H9 (cell line): ENCODE results near the gene CD93. TPM values are rescaled to one million over a fixed set of nuclear protein-coding genes. Genes with fewer than 3 reads are reported as not detected.

ENCODE experiments used
- DNase-seq: peaks from one replicate; pipeline ENCODE4 v3.0.0-alpha.2; 2017
- H2AFZ ChIP-seq: one replicate; pipeline ENCODE4 v1.6.1; 2013; ENCODE audit warnings: mild to moderate bottlenecking, low read length, control low read depth, moderate library complexity
- H2AK5ac ChIP-seq: 2 replicates; pipeline ENCODE4 v1.6.1; 2013; ENCODE audit warnings: low read length, control low read depth, mixed read lengths; ENCODE audit not compliant: insufficient read length
- H2BK120ac ChIP-seq: one replicate; pipeline ENCODE4 v1.6.1; 2013; ENCODE audit warnings: low read depth, mild to moderate bottlenecking, low read length, control low read depth, inconsistent platforms; ENCODE audit not compliant: poor library complexity, severe bottlenecking
- H2BK12ac ChIP-seq: 2 replicates; pipeline ENCODE4 v1.6.1; 2013; ENCODE audit warnings: low read length, control low read depth, mixed read lengths, low read depth; ENCODE audit not compliant: insufficient read length
- H2BK15ac ChIP-seq: 2 replicates; pipeline ENCODE4 v1.6.1; 2013; ENCODE audit warnings: low read depth, low read length, control low read depth
- H2BK20ac ChIP-seq: one replicate; pipeline ENCODE4 v1.6.1; 2013; ENCODE audit warnings: low read depth, mild to moderate bottlenecking, low read length, control low read depth, inconsistent platforms; ENCODE audit not compliant: poor library complexity, severe bottlenecking
- H2BK5ac ChIP-seq: 2 replicates; pipeline ENCODE4 v1.6.1; 2013; ENCODE audit warnings: low read length, control low read depth, mixed read lengths; ENCODE audit not compliant: insufficient read length
- H3K14ac ChIP-seq: 2 replicates; pipeline ENCODE4 v1.6.1; 2013; ENCODE audit warnings: low read length, control low read depth; ENCODE audit not compliant: insufficient read depth
- H3K18ac ChIP-seq: 2 replicates; pipeline ENCODE4 v1.6.1; 2013; ENCODE audit warnings: low read depth, mild to moderate bottlenecking, mixed read lengths, low read length, control low read depth; ENCODE audit not compliant: insufficient read length
- H3K23ac ChIP-seq: 2 replicates; pipeline ENCODE4 v1.6.1; 2013; ENCODE audit warnings: low read length, control low read depth, mixed read lengths, low read depth; ENCODE audit not compliant: insufficient read length
- H3K23me2 ChIP-seq: 2 replicates; pipeline ENCODE4 v1.6.1; 2013; ENCODE audit warnings: low read depth, mild to moderate bottlenecking, mixed read lengths, low read length, control low read depth; ENCODE audit not compliant: insufficient read length, poor library complexity, severe bottlenecking
- H3K27ac ChIP-seq: 2 replicates; pipeline ENCODE4 v1.5.1; 2013; ENCODE audit warnings: low read length, control low read depth, mixed read lengths, low read depth; ENCODE audit not compliant: insufficient read length
- H3K27me3 ChIP-seq: 2 replicates; pipeline ENCODE4 v1.6.1; 2013; ENCODE audit warnings: low read length, control low read depth, inconsistent platforms; ENCODE audit not compliant: insufficient read depth
- H3K4ac ChIP-seq: 2 replicates; pipeline ENCODE4 v1.6.1; 2013; ENCODE audit warnings: low read depth, mild to moderate bottlenecking, control low read depth, inconsistent platforms, low read length, moderate library complexity
- H3K4me1 ChIP-seq: 2 replicates; pipeline ENCODE4 v1.6.1; 2013; ENCODE audit warnings: low read length, control low read depth, inconsistent platforms; ENCODE audit not compliant: insufficient read depth
- H3K4me2 ChIP-seq: 2 replicates; pipeline ENCODE4 v1.6.1; 2013; ENCODE audit warnings: low read length, control low read depth, mixed read lengths; ENCODE audit not compliant: insufficient read length, insufficient read depth
- H3K56ac ChIP-seq: 2 replicates; pipeline ENCODE4 v1.6.1; 2013; ENCODE audit warnings: low read depth, mild to moderate bottlenecking, mixed read lengths, low read length, control low read depth; ENCODE audit not compliant: insufficient read length
- H3K79me1 ChIP-seq: 2 replicates; pipeline ENCODE4 v1.6.1; 2013; ENCODE audit warnings: low read depth, mild to moderate bottlenecking, moderate library complexity, low read length, control low read depth, inconsistent platforms; ENCODE audit not compliant: insufficient read depth, poor library complexity, severe bottlenecking
- H3K79me2 ChIP-seq: 2 replicates; pipeline ENCODE4 v1.6.1; 2013; ENCODE audit warnings: low read length, control low read depth, inconsistent platforms; ENCODE audit not compliant: insufficient read depth
- H3K9ac ChIP-seq: 2 replicates; pipeline ENCODE4 v1.6.1; 2013; ENCODE audit warnings: low read length, control low read depth, mixed read lengths; ENCODE audit not compliant: insufficient read length; ENCODE audit errors: extremely low read depth
- H3K9me3 ChIP-seq: one replicate; pipeline ENCODE4 v1.6.1; 2013; ENCODE audit warnings: low read depth, low read length, inconsistent platforms; ENCODE audit not compliant: control insufficient read depth
- H3T11ph ChIP-seq: one replicate; pipeline ENCODE4 v1.6.1; 2013; ENCODE audit warnings: mild to moderate bottlenecking, low read length, control low read depth, inconsistent platforms
- H4K20me1 ChIP-seq: one replicate; pipeline ENCODE4 v1.6.1; 2013; ENCODE audit not compliant: control insufficient read depth, insufficient read length, insufficient read depth
- H4K5ac ChIP-seq: 2 replicates; pipeline ENCODE4 v1.6.1; 2013; ENCODE audit warnings: low read depth, mild to moderate bottlenecking, mixed read lengths, low read length, control low read depth; ENCODE audit not compliant: insufficient read length
- H4K8ac ChIP-seq: replicated peaks from 2 replicates; pipeline ENCODE4 v1.6.1; 2013; ENCODE audit warnings: low read length, control low read depth, mixed read lengths, low read depth; ENCODE audit not compliant: insufficient read length
- H4K91ac ChIP-seq: 2 replicates; pipeline ENCODE4 v1.6.1; 2013; ENCODE audit warnings: low read depth, mild to moderate bottlenecking, moderate library complexity, mixed read lengths, low read length, control low read depth; ENCODE audit not compliant: insufficient read length
- H3K27ac Mint-ChIP-seq, 3 experiments: 2 replicates in 2 of 3; 3 replicates in 1 of 3; pipeline ENCODE4 v1.8.0; 2020 to 2021; ENCODE audit warnings: mixed read lengths in 3 of 3, mild to moderate bottlenecking in 1 of 3, moderate library complexity in 1 of 3
- H3K27me3 Mint-ChIP-seq: 2 replicates; pipeline ENCODE4 v1.8.0; 2021; ENCODE audit warnings: low read depth, mild to moderate bottlenecking, moderate library complexity, mixed read lengths
- H3K36me3 Mint-ChIP-seq, 3 experiments: 2 replicates in 2 of 3; 3 replicates in 1 of 3; pipeline ENCODE4 v1.8.0; 2020 to 2021; ENCODE audit warnings: low read depth in 3 of 3, mixed read lengths in 3 of 3; ENCODE audit not compliant: insufficient read depth in 1 of 3
- H3K4me1 Mint-ChIP-seq, 2 experiments: 2 replicates each; pipeline ENCODE4 v1.8.0; 2020; ENCODE audit warnings: mixed read lengths in 2 of 2
- H3K4me3 Mint-ChIP-seq, 2 experiments: 2 replicates in 1 of 2; 3 replicates in 1 of 2; pipeline ENCODE4 v1.8.0; 2020 to 2021; ENCODE audit warnings: mild to moderate bottlenecking in 2 of 2, mixed read lengths in 2 of 2, moderate library complexity in 1 of 2
- H3K9me3 Mint-ChIP-seq, 2 experiments: 2 replicates in 1 of 2; 3 replicates in 1 of 2; pipeline ENCODE4 v1.8.0; 2020; ENCODE audit warnings: mild to moderate bottlenecking in 2 of 2, mixed read lengths in 2 of 2, moderate library complexity in 1 of 2
- WGBS: extraction: QIAGEN DNeasy Blood & Tissue Kit; methylation state at CpG from one replicate; pipeline ENCODE4 v1.1.7; 2013; ENCODE audit warnings: missing lambda C conversion rate, low lambda C conversion rate, mixed read lengths; ENCODE audit not compliant: insufficient read length; ENCODE audit errors: extremely low coverage; 5-methylcytosine and 5-hydroxymethylcytosine counted together
- total RNA-seq: library from RNA; stranded (reverse); gene quantifications from 2 replicates; pipeline ENCODE4 v1.2.1, GENCODE V29; 2021
- TF ChIP-seq, protein P1 (sequence below): fragments of 200-600 bp; sonication (generic); conservative IDR thresholded peaks from 3 replicates; pipeline ENCODE4 v1.8.0; 2021; ENCODE audit warnings: antibody characterized with exemption, mild to moderate bottlenecking

The CD93 gene
- total RNA-seq, 1 experiment from 2014 or later: not detected

DNA sequence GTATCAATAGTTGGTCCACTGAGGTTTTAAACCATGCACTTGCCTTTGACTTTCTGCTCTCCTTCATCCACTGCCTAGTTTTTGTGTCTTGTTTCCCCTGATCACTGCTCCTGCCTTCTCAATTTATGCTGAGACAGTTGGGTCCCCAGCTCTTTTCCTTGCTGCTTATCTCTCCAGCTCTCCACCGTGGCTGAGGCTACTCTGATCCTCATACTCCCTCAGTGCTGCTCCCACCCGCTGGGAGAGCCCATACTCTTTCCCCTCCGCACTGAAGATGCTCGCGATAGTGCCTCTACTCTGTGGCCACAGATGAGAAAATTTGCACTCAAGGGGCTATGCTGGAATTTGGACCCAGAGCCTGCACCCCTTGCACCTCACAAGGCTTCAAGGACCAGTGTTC is 33.2 kb downstream of the CD93 start:
- Histone ChIP-seq H3K27ac (no peak overlapping the region), H4K8ac (no peak overlapping the region), H2BK5ac (no peak overlapping the region), H3K27me3 (peaks cover 16% of the 10 kb centered on the region; the same call in 1 of the 2 replicates), H3T11ph (no peak overlapping the region), H3K23me2 (peaks cover 24% of the 10 kb centered on the region), H3K9me3 (no peaks in the 10 kb centered on the region), H3K23ac (no peak overlapping the region), H2AK5ac (no peak overlapping the region), H3K4me2 (no peak overlapping the region), H2BK15ac (no peak overlapping the region), H4K20me1 (no peaks in the 10 kb centered on the region), H3K56ac (no peak overlapping the region), H3K4me1 (0 out of 2 replicates have a peak, but pooled peaks cover 3% of the 10 kb centered on the region), H3K18ac (no peak overlapping the region), H3K14ac (no peak overlapping the region), H3K79me1 (no peaks in the 10 kb centered on the region), H3K9ac (no peak overlapping the region), H2BK120ac (no peak overlapping the region), H4K5ac (no peak overlapping the region), H2BK20ac (no peak overlapping the region), H3K79me2 (no peaks in the 10 kb centered on the region), H4K91ac (no peak overlapping the region), H3K4ac (no peak overlapping the region), H2BK12ac (no peak overlapping the region), H2AFZ (no peak overlapping the region)
- Mint-ChIP-seq H3K27me3 (peaks cover 62% of the 10 kb centered on the region), H3K36me3 (no peaks in the 10 kb centered on the region), H3K27ac (no peak overlapping the region), H3K4me3 (no peak overlapping the region), H3K9me3 (peaks cover 0 to 3% of the 10 kb centered on the region in 2 experiments; a peak in 2 of 5 replicates), H3K4me1 (peaks cover 13 to 17% of the 10 kb centered on the region in 2 experiments)
- no peak for DNase-seq
- TF ChIP-seq, protein P1, sequence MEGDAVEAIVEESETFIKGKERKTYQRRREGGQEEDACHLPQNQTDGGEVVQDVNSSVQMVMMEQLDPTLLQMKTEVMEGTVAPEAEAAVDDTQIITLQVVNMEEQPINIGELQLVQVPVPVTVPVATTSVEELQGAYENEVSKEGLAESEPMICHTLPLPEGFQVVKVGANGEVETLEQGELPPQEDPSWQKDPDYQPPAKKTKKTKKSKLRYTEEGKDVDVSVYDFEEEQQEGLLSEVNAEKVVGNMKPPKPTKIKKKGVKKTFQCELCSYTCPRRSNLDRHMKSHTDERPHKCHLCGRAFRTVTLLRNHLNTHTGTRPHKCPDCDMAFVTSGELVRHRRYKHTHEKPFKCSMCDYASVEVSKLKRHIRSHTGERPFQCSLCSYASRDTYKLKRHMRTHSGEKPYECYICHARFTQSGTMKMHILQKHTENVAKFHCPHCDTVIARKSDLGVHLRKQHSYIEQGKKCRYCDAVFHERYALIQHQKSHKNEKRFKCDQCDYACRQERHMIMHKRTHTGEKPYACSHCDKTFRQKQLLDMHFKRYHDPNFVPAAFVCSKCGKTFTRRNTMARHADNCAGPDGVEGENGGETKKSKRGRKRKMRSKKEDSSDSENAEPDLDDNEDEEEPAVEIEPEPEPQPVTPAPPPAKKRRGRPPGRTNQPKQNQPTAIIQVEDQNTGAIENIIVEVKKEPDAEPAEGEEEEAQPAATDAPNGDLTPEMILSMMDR: no peak
- WGBS: no CpG with 5 or more reads among the region's 5 CpGs
